ENCODE results near the gene PRKCE. TPM values are rescaled to one million over a fixed set of nuclear protein-coding genes. Genes with fewer than 3 reads are reported as not detected.

Gene PRKCE
- total RNA-seq, 6 experiments from 2014 or later: 5.2 to 18.8 (median 11.0) TPM

GRCh38 chr2:45862843-45863242, 211.4 kb downstream of the PRKCE start:
- intact Hi-C loops (cut with DNase I): no loop called here
- no peak for DNase-seq
- no CpG with 5 or more reads among the region's 2 CpGs for WGBS (ENCODE audit: insufficient coverage, low coverage, low lambda C conversion rate, missing lambda C conversion rate)
- H3K27me3 ChIP-seq: no peaks in the 10 kb centered on the region
- no peaks in the 10 kb centered on the region for H3K9me3 ChIP-seq
- no peak overlapping the region for H3K27ac ChIP-seq
- ATAC-seq: no peak
- H3K36me3 ChIP-seq: no peaks in the 10 kb centered on the region
- no peaks in the 10 kb centered on the region for H3K4me1 ChIP-seq
- TF ChIP-seq, protein P1, sequence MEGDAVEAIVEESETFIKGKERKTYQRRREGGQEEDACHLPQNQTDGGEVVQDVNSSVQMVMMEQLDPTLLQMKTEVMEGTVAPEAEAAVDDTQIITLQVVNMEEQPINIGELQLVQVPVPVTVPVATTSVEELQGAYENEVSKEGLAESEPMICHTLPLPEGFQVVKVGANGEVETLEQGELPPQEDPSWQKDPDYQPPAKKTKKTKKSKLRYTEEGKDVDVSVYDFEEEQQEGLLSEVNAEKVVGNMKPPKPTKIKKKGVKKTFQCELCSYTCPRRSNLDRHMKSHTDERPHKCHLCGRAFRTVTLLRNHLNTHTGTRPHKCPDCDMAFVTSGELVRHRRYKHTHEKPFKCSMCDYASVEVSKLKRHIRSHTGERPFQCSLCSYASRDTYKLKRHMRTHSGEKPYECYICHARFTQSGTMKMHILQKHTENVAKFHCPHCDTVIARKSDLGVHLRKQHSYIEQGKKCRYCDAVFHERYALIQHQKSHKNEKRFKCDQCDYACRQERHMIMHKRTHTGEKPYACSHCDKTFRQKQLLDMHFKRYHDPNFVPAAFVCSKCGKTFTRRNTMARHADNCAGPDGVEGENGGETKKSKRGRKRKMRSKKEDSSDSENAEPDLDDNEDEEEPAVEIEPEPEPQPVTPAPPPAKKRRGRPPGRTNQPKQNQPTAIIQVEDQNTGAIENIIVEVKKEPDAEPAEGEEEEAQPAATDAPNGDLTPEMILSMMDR (IDR thresholded peaks at IDR 0.05): no peak
- TF ChIP-seq POLR2A (IDR thresholded peaks at IDR 0.05): no peak
- no peak overlapping the region for H3K4me3 ChIP-seq

GRCh38 chr2:45864121-45864520, 212.6 kb downstream of the PRKCE start:
- Histone ChIP-seq H3K9me3 (no peaks in the 10 kb centered on the region), H3K4me3 (no peak overlapping the region), H3K36me3 (no peaks in the 10 kb centered on the region), H3K27ac (no peak overlapping the region), H3K4me1 (no peaks in the 10 kb centered on the region), H3K27me3 (no peaks in the 10 kb centered on the region)
- no peak for DNase-seq
- 86% methylated on average over 3 of the region's 4 CpGs for WGBS (ENCODE audit: insufficient coverage, low coverage, low lambda C conversion rate, missing lambda C conversion rate)
- TF ChIP-seq, protein P1 (IDR thresholded peaks at IDR 0.05): no peak
- no peak for TF ChIP-seq POLR2A (IDR thresholded peaks at IDR 0.05)
- intact Hi-C loops (cut with DNase I): no loop called here
- ATAC-seq: no peak

DNA sequence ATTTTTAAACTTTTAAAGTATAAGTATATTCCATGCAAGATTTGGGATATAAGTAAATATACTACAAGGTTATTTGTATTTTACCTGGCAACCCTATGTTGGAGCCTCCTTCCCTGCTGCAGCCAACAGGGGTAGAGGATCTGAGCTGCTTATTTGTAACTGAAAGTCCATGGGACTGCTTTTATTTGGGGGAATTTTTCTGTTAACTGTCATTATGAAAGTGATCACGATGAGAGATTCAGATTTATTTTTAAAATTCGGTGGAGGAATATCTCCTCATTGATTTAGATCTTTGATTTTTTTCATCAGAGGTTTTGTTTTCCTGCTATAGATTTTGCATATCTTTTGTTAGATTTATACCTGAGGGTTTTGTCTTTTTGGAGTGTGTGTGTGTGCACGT, 215.9 kb downstream of the PRKCE start:
- intact Hi-C loops (cut with DNase I): no loop called here
- no peak for ATAC-seq
- peaks cover 0 to 7% (median 0%) of the 10 kb centered on the region in 4 donors for H3K4me1 ChIP-seq
- H3K9me3 ChIP-seq: no peaks in the 10 kb centered on the region
- WGBS (ENCODE audit: insufficient coverage, low coverage, low lambda C conversion rate, missing lambda C conversion rate): 77% methylated on average over 3 of the region's 3 CpGs
- H3K27ac ChIP-seq: no peak overlapping the region
- DNase-seq: no peak
- H3K4me3 ChIP-seq: no peak overlapping the region
- no peaks in the 10 kb centered on the region for H3K36me3 ChIP-seq
- H3K27me3 ChIP-seq: no peaks in the 10 kb centered on the region
- TF ChIP-seq, protein P1 (IDR thresholded peaks at IDR 0.05): no peak
- TF ChIP-seq POLR2A (IDR thresholded peaks at IDR 0.05): no peak

DNA sequence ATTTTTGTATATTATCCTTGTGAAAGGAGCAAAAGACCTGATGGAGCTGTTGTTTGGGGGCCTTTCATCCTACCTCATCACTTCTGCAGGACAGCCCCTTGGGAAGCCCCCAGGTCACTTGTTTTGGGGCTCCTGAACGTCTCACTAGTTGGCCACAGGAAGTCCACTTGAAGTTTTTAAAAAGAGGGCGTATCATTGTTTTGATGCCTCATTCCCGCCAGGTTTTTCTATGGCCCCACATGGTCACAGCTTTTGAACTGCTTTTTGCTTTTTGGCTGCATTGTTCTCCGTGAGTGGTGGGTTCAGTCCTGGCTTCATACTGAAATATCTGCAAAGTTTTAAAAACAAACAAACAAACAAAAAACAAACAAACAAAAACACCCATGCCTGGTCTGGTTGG, 216.3 kb downstream of the PRKCE start:
- Histone ChIP-seq H3K36me3 (no peaks in the 10 kb centered on the region), H3K4me3 (no peak overlapping the region), H3K27ac (no peak overlapping the region), H3K27me3 (no peaks in the 10 kb centered on the region), H3K4me1 (peaks cover 0 to 11% (median 0%) of the 10 kb centered on the region in 4 donors), H3K9me3 (no peaks in the 10 kb centered on the region)
- no peak for TF ChIP-seq POLR2A (IDR thresholded peaks at IDR 0.05)
- TF ChIP-seq, protein P1 (IDR thresholded peaks at IDR 0.05): no peak
- intact Hi-C loops (cut with DNase I): no loop called here
- no peak for ATAC-seq
- WGBS (ENCODE audit: insufficient coverage, low coverage, low lambda C conversion rate, missing lambda C conversion rate): 64% methylated on average over 4 of the region's 4 CpGs
- DNase-seq: no peak

GRCh38 chr2:45869165-45869501, 217.7 kb downstream of the PRKCE start:
- TF ChIP-seq, protein P1 (IDR thresholded peaks at IDR 0.05): no peak
- TF ChIP-seq POLR2A (IDR thresholded peaks at IDR 0.05): no peak
- no peak overlapping the region for H3K4me3 ChIP-seq
- no peak overlapping the region for H3K27ac ChIP-seq
- H3K36me3 ChIP-seq: no peaks in the 10 kb centered on the region
- DNase-seq (no peak), ATAC-seq (no peak)
- intact Hi-C loops (cut with DNase I): no loop called here
- H3K9me3 ChIP-seq: no peaks in the 10 kb centered on the region
- H3K4me1 ChIP-seq: peaks cover 0 to 17% (median under 1%) of the 10 kb centered on the region in 4 donors
- no peaks in the 10 kb centered on the region for H3K27me3 ChIP-seq
- WGBS (ENCODE audit: insufficient coverage, low coverage, low lambda C conversion rate, missing lambda C conversion rate): 79% methylated on average over 4 of the region's 4 CpGs
